Psoas muscle (tissue), 8 donors: ENCODE results near the gene PIMREG. TPM values are rescaled to one million over a fixed set of nuclear protein-coding genes. Genes with fewer than 3 reads are reported as not detected.

Source experiments
- ATAC-seq, 4 donors: fragments of 200-7000 bp; cut with Tn5 transposase; one replicate each; pipeline ENCODE4 v1.9.1; 2020; ENCODE audit warnings: moderate library complexity in 3 of 4, mild to moderate bottlenecking in 2 of 4
- DNase-seq, 2 donors: peaks; one replicate each; pipeline ENCODE4 v3.0.0-alpha.2; 2020
- H3K27ac ChIP-seq: fragments of 200-600 bp; one replicate; pipeline ENCODE4 v1.8.0; 2022
- H3K27me3 ChIP-seq, 3 donors: fragments of 200-600 bp in 1 of 3; one replicate each; pipeline versions ENCODE4 v1.6.1 to v1.8.0; 2013 to 2022; ENCODE audit warnings: low read length in 2 of 3, mild to moderate bottlenecking in 2 of 3, moderate library complexity in 1 of 3; ENCODE audit not compliant: insufficient read depth in 3 of 3
- H3K36me3 ChIP-seq, 2 donors: fragments of 200-600 bp in 1 of 2; one replicate each; pipeline versions ENCODE4 v1.6.1 to v1.8.0; 2013 to 2022; ENCODE audit warnings: low read depth in 1 of 2, mild to moderate bottlenecking in 1 of 2, moderate library complexity in 1 of 2; ENCODE audit not compliant: insufficient read depth in 1 of 2
- H3K4me1 ChIP-seq: fragments of 200-600 bp; one replicate; pipeline ENCODE4 v1.8.0; 2022
- H3K4me3 ChIP-seq: fragments of 200-600 bp; one replicate; pipeline ENCODE4 v1.8.0; 2022; ENCODE audit warnings: mild to moderate bottlenecking
- H3K9me3 ChIP-seq: fragments of 200-600 bp; one replicate; pipeline ENCODE4 v1.8.0; 2022
- CTCF ChIP-seq: fragments of 200-600 bp; IDR thresholded peaks from one replicate; pipeline ENCODE4 v1.8.0; 2022; ENCODE audit warnings: antibody characterized with exemption
- WGBS, 3 donors: extraction: QIAGEN DNeasy Blood & Tissue Kit; methylation state at CpG; one replicate each; pipeline versions ENCODE4 v1.1.6 to v1.1.7; 2013; 5-methylcytosine and 5-hydroxymethylcytosine counted together
- intact Hi-C, 2 donors: fragments of 100-400 bp; cut with DNase I; formaldehyde crosslinking; loops; one replicate each; pipeline versions ENCODE4 v1.11.0 to v1.14.2; 2022
- polyA plus RNA-seq, 3 donors: library from polyadenylated mRNA; stranded (reverse); fragments of 200-250 nt; gene quantifications; one replicate each; pipeline ENCODE4 v1.2.3, GENCODE V29; 2013
- total RNA-seq, 4 donors: library from RNA; stranded (reverse); fragmentation: NEBNext Ultra II Directional in 2 of 4; extraction: Animal tissue kit (Norgen Biotek cat#: 25700) in 2 of 4; gene quantifications; one replicate each; pipeline versions ENCODE4 v1.2.1 to v1.2.4, GENCODE V29; 2021 to 2023
- donor health status: healthy with polysubstance abuse.
- donor health status: DM: no; HTN: no; CAD: no; lungs with moderate emphysema.
- donor health status: Bipolar disorder and iron deficiency.
- donor health status: healthy.
- donor health status: DM: yes; HTN: yes; CAD: no.
- donor health status: DM: no; HTN: no; CAD: no.
- donor health status: DM: no; HTN: no; CAD: no.
- donor health status: DM: yes; HTN: yes; CAD: no.

PIMREG gene
- total and polyA plus RNA-seq, 7 donors, result 0.18 to 0.38 (median 0.21) TPM; not detected in 4

DNA sequence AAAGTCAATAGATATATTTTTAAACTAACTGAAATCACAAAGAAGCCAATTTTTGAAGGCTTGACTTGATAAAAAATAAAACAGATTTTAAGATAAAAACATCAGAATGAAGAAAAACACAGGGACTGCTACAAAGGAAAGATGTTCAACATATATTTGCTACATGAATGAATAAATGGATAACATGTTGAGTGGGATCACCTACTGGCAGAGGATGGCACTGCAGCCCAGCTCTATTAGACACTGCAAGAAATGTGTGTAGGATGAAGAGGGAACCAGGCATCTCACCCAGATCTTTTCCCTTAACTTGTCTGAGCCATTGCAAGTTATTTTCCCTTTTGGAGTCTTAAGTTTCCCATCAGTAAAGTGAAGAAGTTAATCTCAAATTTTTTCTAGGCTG is 13.5 kb upstream of the PIMREG start:
- no peaks in the 10 kb centered on the region for H3K27me3 ChIP-seq
- no peaks in the 10 kb centered on the region for H3K36me3 ChIP-seq
- H3K9me3 ChIP-seq, result peaks cover 9% of the 10 kb centered on the region
- ATAC-seq (no peak), DNase-seq (no peak)
- peak; percentile 12 for TF ChIP-seq CTCF
- no peaks in the 10 kb centered on the region for H3K4me1 ChIP-seq
- intact Hi-C loops, result loop anchor here in 1 of 2 donors (10.0 kb wide), 1 partner anchor 1176 kb away; no protein-coding TSS in a partner anchor
- H3K27ac ChIP-seq, result no peak overlapping the region
- H3K4me3 ChIP-seq, result no peak overlapping the region

GRCh38 chr17:6435051-6435450 is 9.2 kb upstream of the PIMREG start, which contains the start of gene AIPL1:
Gene AIPL1 (minus strand): TSS chr17:6435121. CDS start chr17:6435104, 17 bp downstream.
- Histone ChIP-seq H3K4me1 (no peaks in the 10 kb centered on the region), H3K9me3 (peaks cover 9% of the 10 kb centered on the region), H3K4me3 (no peak within 1 kb of the TSS), H3K27ac (no peak within 1 kb of the TSS), H3K36me3 (no peaks in the 10 kb centered on the region), H3K27me3 (peaks cover 0 to 12% (median 3%) of the 10 kb centered on the region in 3 donors)
- TF ChIP-seq CTCF, result no peak
- 80 to 84% (median 81%) methylated on average over 16 of the region's 16 CpGs for WGBS, 3 donors
- peak in 1 of 2 donors; percentile 49 for DNase-seq
- no peak for ATAC-seq
- intact Hi-C loops, result loop anchor here (5.0 to 10.0 kb wide), 3 partner anchors 848 to 1180 kb away; no protein-coding TSS in a partner anchor

DNA sequence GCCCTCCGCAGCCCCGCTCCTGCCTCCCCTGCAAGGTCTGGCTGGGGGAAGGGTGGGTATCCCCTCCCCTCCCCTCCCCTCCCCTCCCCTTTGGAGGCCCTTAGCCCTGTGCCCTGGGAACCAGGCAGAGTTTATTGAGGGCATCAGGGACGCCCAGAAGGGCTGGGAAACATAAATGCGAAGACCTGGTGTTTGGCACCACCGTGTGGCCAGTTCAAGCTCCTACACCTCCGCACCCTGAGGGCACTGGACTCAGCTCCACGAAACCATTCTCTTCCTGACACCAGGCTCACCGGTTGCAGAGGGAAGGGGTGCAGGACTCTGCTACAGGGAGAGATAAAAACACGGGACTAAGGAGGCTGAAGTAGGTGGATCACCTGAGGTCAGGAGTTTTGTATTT is 8.3 kb upstream of the PIMREG start:
- Histone ChIP-seq H3K27ac (no peak overlapping the region), H3K4me1 (no peaks in the 10 kb centered on the region), H3K9me3 (peaks cover 7% of the 10 kb centered on the region), H3K27me3 (peaks cover 0 to 16% (median 3%) of the 10 kb centered on the region in 3 donors), H3K36me3 (no peaks in the 10 kb centered on the region), H3K4me3 (no peak overlapping the region)
- peak; percentile 87 to 93 (median 90) for ATAC-seq
- DNase-seq, result peak; percentile 54 to 73
- WGBS, 3 donors, result 15 to 19% (median 16%) methylated on average over 8 to 9 of the region's 9 CpGs
- intact Hi-C loops, result loop anchor here (5.0 to 10.0 kb wide), 3 partner anchors 849 to 1181 kb away; no protein-coding TSS in a partner anchor
- peak; percentile 79 for TF ChIP-seq CTCF

DNA sequence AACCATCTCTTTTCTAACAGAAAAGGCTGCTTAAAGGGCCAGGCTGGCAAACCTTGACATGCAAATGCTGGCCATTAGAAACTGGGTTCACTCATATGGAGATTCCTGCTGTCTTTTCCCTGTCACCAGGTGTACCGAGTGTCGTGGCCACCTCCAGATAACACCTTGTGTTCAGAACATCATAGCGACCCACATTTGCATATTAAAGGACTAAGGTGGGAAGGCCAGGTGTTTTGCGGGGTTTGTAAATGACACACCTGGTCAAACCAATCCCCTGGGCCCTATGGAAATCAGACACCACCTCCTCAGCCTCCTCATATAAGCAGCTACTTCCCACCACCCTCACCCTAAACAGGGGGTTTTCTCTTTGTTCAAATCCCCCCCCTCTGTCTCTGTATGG is 6.8 kb upstream of the PIMREG start:
- no peak for TF ChIP-seq CTCF
- intact Hi-C loops, result loop anchor here (5.0 to 10.0 kb wide), 3 partner anchors 850 to 1183 kb away; no protein-coding TSS in a partner anchor
- Histone ChIP-seq H3K9me3 (no peaks in the 10 kb centered on the region), H3K27me3 (peaks cover 0 to 23% (median 3%) of the 10 kb centered on the region in 3 donors), H3K36me3 (no peaks in the 10 kb centered on the region), H3K4me1 (no peaks in the 10 kb centered on the region), H3K27ac (no peak overlapping the region), H3K4me3 (no peak overlapping the region)
- ATAC-seq (no peak), DNase-seq (no peak)
- 21 to 26% (median 26%) methylated on average over 4 of the region's 4 CpGs for WGBS, 3 donors

- H3K27ac ChIP-seq, result no peak overlapping the region
- no peaks in the 10 kb centered on the region for H3K36me3 ChIP-seq
- DNase-seq (no peak), ATAC-seq (no peak)
- H3K9me3 ChIP-seq, result no peaks in the 10 kb centered on the region
- no peaks in the 10 kb centered on the region for H3K4me1 ChIP-seq
- H3K4me3 ChIP-seq, result no peak overlapping the region
- intact Hi-C loops, result loop anchor here (5.0 to 10.0 kb wide), 3 partner anchors 851 to 1183 kb away; no protein-coding TSS in a partner anchor
- H3K27me3 ChIP-seq, result peaks cover 0 to 23% (median 3%) of the 10 kb centered on the region in 3 donors
- 52 to 59% (median 55%) methylated on average over 3 of the region's 3 CpGs for WGBS, 3 donors
- TF ChIP-seq CTCF, result no peak
These were observed 6.3 kb upstream of the PIMREG start for GRCh38 chr17:6437956-6438355.
